NCI-H2196 treated with DMSO at 0.1 percent for 48 hours (cell line): ENCODE results near the gene CARD18.

Experiments used
- DNase-seq: peaks from one replicate; lab custom pipeline; 2025; ENCODE audit not compliant: unreplicated experiment; lab: John Stamatoyannopoulos, UW

The CARD18 gene, protein sequence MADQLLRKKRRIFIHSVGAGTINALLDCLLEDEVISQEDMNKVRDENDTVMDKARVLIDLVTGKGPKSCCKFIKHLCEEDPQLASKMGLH

DNA sequence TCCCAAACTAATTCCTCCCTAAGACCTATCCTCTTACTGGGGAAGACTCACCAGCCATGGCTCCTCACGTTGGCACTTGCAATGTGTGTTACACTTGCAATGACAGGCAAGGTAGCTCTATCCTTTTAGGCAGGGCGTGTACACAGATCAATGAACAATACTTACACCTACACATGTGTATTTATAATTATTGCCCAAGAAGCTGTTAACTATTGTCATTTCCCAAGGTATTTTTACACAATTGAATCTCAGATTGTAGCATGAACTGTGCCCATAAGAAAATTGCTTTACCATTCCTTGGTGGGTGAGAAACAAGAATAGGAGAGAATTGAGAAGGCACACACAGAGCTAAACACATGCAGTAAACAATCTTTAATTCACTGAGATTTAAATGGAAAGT lies at the start of gene CARD18:
TSS of gene CARD18 (minus strand) at position 101 of the 400 bp plus-strand sequence. CDS start at position 58, 43 bp downstream.
- no peak for DNase-seq

DNA sequence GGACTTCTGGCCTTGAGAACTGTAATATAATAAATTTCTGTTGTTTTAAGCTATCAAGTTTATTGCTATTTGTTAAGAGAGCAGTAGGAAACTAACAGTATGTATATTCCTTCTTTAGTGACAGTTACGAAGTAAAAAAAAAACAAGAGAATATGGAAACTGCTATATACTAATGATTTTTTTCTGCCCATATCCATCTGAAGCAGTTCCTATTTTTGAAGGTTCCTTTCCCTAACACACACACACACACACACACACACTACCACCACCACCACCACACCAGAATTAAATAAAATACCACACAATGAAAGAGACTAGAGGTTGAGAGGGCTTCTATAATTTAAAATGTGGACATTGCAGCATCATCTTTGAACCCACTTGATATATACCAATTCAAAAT lies 44.4 kb upstream of the CARD18 start:
- no peak for DNase-seq

DNA sequence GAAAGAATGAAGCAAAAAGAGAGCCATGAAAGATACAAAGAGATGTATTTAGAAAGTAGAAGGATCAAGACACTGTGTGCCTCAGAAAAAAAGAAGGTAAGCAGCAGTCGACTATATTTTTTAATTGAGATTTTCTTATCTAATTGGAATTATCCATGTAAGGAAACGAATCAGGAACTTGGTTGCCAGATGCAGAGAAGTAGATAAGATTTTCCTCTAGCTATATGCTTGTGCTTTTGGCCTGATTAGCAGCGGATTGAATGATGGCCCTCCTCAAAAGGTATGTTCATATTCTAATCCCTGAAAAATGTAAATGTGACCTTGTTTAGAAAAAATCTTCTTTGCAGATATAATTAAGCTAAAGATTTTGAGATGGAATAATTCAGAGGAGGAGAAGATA lies 43.9 kb upstream of the CARD18 start:
- no peak for DNase-seq

DNA sequence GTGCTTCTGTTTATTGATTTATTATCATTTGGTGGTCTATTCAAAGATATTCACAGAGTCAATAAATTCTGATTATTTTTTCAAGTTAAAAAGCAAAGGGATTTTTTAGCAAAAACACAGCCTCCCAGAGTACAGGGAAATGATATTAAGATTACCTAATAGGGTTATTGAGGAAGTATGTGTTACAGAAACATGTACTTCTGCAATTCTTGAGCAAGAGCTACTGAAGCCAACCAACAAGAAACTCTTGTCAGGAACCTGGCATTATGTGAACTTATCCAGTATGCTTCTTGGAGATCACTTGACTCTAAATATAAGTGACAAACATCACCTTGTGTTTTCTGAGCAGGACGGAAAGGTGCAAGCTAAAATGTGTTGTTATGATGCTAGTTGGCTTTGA lies 42.0 kb upstream of the CARD18 start:
- no peak for DNase-seq

DNA sequence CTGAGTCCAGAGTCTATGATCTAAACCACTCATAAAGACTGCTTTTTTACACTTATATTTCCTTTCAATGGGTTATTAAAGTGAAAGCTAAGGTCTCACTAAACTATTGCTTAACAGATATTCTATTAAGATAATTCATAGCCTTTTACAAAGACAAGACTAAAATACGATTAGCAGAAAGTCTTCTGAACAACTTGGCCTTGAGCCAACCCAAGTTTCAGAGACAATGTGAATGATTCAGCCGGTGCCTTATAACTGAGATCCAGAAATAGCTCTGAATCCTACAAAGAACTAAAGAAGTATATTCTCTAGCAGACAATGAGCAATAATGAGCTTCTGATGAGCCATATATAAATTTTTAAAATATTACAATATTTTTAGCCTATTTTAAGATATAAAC lies 41.5 kb upstream of the CARD18 start:
- DNase-seq: no peak

DNA sequence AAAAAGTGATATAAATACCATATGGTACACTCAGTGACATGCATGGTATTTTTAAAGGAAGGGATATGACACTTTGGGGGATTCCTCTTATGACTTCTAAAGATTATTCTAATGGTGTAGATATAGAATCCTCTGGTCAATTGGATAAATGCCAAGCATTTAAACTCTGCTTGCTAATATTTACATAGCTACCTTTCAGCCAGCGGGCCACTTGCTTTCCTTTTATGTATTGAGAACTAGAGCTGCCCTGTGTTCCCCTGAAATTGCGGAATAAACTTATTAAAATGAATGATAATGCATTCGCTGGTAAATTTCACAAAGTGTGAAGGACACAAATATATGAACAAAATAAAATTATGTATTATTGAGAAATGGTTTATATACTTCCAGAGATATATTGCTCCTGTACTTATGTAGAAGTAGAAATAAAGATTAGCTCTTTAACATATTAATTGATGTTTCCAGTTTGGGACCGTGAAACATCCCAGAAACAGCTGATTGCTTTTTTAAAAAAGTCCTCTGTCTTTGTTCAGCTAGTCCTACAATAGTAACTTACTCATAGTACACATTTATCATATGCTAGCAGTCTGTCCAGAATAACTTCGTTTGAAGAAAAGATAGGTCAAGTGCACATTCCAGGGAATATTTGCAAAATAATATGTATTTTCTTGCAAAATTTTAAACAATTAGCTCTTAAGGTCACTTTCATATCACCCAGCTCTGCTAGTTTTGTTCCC lies 40.1 kb upstream of the CARD18 start:
- no peak for DNase-seq

DNA sequence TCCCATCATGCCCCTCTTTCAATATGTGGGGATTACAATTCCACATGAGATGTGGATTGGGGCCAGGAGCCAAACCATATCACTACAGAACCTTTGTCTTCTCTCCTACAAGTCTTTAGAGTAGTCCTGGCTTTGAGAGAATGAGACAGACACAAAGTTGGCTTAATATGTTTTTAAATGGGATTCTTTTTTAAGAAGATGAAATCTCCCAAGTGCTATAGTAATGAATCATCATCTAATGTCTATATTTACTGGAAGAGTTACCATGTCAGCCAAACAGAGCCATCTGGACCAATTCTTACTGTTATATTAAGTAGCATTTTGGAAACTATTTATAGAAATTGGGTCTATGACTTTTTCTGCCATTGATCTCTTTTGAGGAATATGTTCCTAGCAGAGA lies 38.1 kb upstream of the CARD18 start:
- no peak for DNase-seq

DNA sequence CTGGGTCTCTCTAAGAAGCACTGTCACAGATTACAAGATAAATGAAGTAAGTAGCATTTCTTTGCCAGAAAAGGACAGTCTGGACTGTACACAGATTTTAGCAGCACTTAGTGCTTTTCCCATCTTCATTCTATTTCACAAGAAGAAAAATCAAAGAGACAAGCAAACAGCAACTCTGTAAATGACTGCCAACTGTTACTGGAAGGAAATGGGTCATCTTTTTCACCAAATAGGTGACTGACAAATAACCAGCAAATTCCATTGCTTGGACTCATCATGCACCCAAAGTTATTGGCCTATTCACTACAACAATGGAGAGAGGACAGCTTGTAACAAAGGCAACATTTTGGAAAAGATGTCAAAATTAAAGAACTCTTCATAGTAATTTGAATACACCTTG lies 28.9 kb upstream of the CARD18 start:
- no peak for DNase-seq

DNA sequence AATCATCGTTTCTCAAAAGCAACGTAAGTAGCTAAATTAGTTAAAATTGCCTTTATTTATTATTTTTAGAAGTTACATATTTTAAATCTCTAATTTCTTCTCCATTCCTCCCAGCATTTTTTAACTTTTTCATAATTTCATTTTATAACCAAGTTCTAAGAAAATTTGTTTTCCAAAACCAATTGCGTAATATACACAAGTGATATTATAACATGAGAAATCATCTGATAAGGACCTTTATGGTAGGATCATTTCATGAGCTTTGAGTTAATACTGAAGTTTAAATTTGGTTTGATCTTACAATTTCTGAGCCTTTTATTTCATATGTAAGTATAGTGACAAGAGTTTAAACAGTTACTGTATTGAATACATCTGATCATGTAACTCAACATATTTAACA lies 27.7 kb upstream of the CARD18 start:
- DNase-seq: no peak

DNA sequence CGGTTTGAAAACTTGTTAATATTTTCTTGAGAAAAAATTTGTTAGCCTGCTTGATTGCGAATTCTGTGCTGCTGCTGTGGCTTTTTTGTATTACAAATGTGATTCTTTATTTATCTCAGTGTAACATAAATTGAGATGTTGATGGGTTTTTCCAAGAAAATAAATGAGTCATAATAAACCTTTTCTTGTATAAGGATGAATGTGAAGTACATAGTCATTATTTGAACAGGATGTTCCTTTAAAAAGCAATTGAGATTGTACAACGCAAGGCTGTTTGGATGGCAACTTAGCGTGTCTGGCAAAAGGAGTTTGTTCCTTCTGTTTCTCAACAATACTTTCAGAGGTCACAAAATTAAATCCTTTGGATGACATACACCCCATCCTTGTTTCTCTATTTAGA lies 24.6 kb upstream of the CARD18 start:
- no peak for DNase-seq

DNA sequence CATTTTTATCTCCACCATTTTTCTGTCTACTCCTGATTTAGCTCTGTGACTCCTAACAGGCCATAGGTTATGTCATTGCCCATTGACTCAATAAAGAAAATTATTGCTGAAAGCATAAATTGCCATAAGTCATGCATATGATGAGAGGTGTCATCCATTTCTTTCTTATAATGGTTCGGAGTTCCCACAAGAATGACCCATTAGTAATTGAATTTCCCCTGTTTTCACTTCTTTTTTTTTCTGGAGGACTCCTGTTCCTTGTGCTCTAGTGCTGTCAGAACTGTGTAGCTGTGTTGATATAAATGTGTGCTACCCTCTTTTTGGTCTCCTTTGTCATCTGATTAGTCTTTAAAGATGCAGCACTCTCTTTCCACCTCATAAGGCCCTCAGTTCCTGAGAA lies 22.9 kb upstream of the CARD18 start:
- DNase-seq: no peak

DNA sequence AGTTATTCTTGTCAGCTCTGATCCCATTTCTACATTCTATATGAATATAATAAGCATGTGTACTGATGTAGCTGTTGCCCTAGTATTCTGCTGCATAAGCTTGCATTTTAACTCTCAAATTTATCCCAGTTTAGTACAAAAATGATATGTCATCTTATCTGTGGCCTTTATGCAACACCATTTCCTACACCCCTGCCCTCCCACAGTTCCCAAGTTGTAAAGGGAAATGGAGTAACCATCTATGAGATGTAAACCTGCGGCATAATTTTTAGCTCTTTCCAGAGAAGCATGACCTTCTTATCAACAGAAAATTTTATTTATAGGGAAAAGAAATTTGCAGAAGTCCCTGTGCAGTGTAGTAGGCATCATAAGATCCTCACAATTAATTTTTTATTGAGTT lies 18.9 kb upstream of the CARD18 start:
- no peak for DNase-seq

DNA sequence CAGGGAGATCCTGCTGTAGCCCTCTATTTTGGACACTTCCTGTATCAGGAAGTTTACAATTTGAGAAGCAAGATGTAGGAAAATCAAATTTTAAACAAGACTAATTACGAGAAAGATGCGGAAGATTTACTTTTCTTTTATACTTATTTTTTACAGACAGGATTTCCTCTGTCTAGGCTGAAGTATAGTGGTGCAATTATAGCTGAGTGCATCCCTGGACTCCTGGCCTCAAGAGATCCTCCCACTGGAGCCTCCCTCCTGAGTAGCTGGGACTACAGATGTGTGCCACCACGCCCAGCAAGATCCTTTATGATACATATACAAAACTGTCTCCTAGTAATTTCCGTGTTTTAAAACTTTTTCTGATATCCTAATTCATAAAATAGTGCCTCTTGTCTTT lies 17.2 kb upstream of the CARD18 start:
- no peak for DNase-seq

DNA sequence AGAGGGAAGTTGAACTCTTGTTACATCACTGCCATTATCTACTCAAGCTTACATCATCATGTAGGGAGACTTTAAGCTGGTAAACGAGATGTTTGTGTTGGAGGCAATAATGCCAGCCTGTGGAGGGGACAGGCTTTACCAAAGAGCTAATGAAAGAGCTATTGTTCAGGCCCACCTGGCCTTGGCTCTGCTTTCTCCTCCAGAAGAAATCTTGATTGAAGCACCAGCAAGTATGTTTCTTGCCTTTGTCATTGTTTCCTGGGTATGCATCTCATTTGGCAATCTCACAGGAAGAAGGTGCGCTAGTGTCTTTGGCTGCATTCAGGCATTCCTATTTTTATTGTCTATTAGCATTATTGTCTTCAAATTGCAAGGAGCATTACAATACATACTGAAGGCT lies 16.7 kb upstream of the CARD18 start:
- DNase-seq: no peak

DNA sequence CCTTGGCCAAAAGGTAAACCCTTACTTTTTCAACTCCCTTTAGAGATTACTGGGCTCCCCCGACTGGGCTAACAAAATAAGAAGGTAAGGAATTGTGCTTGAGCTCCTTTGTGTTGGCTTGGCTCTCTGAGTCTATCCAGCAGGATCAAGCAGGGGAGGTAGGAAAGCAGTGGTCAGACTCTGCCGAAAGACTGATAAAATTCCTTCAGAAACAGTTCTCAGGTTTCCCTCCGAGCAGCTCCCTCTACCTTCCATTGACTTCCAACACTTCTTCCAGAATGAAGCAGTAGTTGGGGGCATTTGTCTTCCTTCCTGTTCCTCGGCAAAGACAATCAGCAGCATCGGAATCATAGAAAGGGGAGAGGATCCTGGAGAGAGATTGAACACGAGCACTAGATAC lies 16.1 kb upstream of the CARD18 start:
- DNase-seq: no peak

DNA sequence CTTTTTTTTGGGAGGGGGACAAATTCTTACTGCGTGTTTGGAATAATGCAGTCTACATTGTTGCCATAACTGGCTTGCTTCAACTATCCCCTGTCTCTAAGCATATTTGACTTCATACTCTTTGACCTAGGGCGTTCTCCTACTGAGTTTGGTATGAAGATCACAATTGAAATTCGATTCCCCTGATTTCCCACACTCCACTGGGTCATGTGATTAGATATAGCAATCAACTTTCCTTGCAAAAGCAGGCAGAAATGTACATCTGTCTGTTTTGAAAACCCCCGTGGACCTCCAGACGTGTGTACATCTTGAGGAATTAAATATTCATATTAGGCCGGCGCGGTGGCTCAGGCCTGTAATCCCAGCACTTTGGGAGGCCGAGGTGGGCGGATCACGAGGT lies 13.8 kb upstream of the CARD18 start:
- DNase-seq: no peak

DNA sequence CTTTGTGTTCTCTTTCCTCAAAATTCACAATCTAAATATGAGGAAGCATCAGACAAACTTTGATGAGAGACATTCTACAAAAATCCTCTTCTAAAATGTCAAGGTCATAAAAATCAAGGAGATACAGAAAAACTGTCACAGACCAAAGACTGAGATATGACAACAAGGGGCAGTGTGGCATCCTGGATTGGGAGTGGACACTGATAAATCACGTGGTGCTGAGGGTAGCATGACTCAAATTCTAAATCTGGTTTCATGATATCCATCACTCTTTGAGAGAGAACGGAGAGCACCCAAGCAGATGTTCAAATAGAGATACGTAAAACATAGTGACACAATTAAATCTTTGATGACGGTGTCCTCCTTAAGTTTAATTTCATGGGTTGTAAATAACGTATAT lies 13.0 kb upstream of the CARD18 start:
- DNase-seq: no peak

DNA sequence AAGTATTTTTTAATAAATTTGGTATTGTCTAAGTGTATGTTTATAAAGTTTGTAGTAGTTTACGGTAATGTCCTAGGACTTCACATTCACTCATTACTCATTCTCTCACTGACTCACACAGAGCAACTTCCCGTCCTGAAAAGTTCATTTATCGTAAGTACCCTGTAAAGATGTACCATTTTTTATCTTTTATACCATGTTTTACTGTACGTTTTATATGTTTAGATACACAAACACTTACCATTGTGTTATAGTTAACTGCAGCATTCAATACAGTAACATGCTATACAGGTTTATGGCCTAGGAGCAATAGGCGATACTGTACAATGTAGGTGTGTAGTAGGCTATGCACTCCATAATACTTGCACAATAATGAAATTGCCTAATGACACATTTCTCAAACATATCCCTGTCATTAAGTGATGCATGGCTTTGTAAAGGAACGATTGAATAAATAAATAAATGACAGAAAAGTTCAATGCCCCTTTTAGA lies 12.5 kb upstream of the CARD18 start:
- no peak for DNase-seq

DNA sequence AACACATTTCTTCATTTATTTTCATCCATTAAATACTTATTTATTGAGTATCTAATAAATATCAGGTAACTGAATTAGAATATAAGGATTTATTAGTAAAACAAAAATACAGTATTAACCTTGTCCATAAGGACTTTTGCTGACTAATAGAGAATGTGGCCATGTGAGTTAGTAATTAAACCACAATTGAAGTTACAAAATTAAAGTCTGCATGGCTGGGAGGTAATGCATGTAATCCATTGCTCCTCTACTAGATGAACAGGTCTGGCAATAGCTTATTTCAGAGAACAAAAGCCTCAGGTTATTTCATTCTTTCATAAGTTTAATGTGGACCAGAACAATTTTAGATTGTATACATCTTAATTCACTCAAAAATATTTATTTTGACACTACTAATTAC lies 9.9 kb upstream of the CARD18 start:
- DNase-seq: no peak

DNA sequence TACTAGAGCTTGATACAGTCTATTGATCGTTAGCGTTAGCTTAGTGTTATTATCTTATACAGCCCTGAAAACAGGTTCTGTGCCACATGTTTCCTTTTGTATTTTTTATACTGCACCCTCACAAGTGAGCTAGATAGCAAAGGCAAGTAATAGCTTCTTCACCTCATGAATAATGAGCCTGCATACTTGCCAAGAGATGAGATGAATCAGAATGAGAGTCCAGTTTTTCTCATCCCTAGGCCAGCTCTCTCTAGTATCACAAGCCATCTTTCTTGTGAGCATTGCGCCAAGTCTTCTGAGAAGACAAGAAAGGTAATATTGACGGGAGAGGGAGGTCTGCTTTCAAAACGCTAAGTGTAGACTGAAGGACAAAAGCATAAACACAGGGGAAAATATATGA lies 8.7 kb upstream of the CARD18 start:
- DNase-seq: no peak

DNA sequence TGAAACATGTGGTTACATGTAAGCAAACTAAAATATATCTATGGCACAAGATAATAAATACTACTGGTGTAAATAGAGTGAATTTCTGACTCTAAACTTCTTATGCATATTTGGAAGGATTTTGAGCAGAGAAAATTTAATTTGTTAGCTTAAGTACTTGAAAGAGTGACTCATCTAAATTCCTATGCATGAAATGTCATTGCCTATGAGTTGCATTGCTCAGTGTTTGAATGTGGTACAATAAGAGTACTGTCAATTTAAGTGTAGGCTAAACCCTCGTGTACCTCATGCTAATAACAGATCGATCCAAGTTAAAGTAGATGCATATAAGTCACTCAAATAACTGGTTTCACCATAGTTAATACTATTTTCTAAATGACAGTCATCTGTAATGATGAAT lies 5.3 kb upstream of the CARD18 start:
- DNase-seq: no peak

DNA sequence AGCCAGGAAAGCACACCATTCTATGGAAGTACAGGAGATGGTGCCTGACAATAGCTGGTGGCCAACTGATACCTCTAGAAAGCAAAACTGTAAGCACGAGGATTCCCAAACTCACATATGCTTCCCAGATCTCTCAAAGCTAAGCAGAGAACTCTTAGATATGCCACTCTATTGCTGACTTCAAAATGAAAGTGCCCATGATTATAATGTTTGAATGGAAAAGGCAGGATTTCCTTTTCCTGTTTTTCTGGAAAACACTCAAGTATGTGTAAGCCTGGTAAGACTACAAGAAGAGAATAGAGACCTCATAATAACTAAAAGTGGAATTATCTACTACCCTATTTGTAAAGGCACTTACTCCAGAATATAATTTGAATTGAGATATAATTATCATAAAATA lies 2.6 kb upstream of the CARD18 start:
- no peak for DNase-seq

DNA sequence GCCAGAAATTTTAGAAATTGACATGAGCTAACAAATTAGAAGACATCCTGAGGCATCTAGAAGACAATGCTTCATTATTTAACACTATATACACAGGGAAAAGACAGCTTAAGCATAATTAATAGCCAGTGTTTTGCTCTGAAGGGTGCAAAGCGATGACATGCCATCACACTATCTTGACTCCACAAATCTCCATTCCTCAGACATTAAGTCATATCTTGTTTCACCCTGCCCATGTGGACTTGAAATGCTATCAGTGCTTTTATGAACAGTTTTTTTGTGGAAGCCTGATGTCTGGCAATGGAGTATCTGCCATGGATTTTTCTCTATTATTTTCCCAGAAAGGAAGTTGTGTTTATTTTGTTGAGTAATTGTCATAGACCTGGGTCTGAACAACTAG lies 2.3 kb downstream of the CARD18 start:
- no peak for DNase-seq
